ENCODE data around the gene CCDC122.

CCDC122 gene

GRCh38 chr13:43792076-43792881 lies 87.3 kb downstream of the CCDC122 start:
- TF ChIP-seq CTCF (IDR thresholded peaks at IDR 0.05; ENCODE audit: low read depth, low read length): no peak
- no peak overlapping the region for H3K4me3 ChIP-seq (ENCODE audit: low read depth, low read length)
- DNase-seq (ENCODE audit: low read depth, low spot score): peak; percentile 39
- in situ Hi-C loops (cut with HindIII; ENCODE audit: low sequenced_read_pairs): no loop called here

GRCh38 chr13:43787997-43788396 lies 91.5 kb downstream of the CCDC122 start:
- peak; percentile 61 for DNase-seq (ENCODE audit: low read depth, low spot score)
- peak; percentile 64 for TF ChIP-seq CTCF (IDR thresholded peaks at IDR 0.05; ENCODE audit: low read depth, low read length)
- H3K4me3 ChIP-seq (ENCODE audit: low read depth, low read length): peak overlapping the region; percentile 60
- in situ Hi-C loops (cut with HindIII; ENCODE audit: low sequenced_read_pairs): no loop called here

- H3K4me3 ChIP-seq (ENCODE audit: low read depth, low read length): peak overlapping the region; percentile 60
- in situ Hi-C loops (cut with HindIII; ENCODE audit: low sequenced_read_pairs): no loop called here
- TF ChIP-seq CTCF (IDR thresholded peaks at IDR 0.05; ENCODE audit: low read depth, low read length): no peak
- peak; percentile 9 for DNase-seq (ENCODE audit: low read depth, low spot score)
Measured at GRCh38 chr13:43787518-43787891, 92.0 kb downstream of the CCDC122 start.

GRCh38 chr13:43786766-43787517 lies 92.6 kb downstream of the CCDC122 start, which contains the start of gene ENOX1:
Gene ENOX1, minus strand, starts transcription at chr13:43786972.
- peak; percentile 79 for DNase-seq (ENCODE audit: low read depth, low spot score)
- in situ Hi-C loops (cut with HindIII; ENCODE audit: low sequenced_read_pairs): no loop called here
- peak within 1 kb of the TSS; percentile 60 for H3K4me3 ChIP-seq (ENCODE audit: low read depth, low read length)
- TF ChIP-seq CTCF (IDR thresholded peaks at IDR 0.05; ENCODE audit: low read depth, low read length): no peak

- no peak for DNase-seq (ENCODE audit: low read depth, low spot score)
- H3K4me3 ChIP-seq (ENCODE audit: low read depth, low read length): peak overlapping the region; percentile 60
- TF ChIP-seq CTCF (IDR thresholded peaks at IDR 0.05; ENCODE audit: low read depth, low read length): no peak
- in situ Hi-C loops (cut with HindIII; ENCODE audit: low sequenced_read_pairs): no loop called here
Measured at GRCh38 chr13:43786472-43786765, 93.1 kb downstream of the CCDC122 start.
